Neural cell (in vitro differentiated cells): ENCODE measurements around the gene WDR19.

Experiments used
- EP300 ChIP-seq: fragments of 450-650 bp; conservative IDR thresholded peaks from 2 replicates; pipeline ENCODE4 v1.6.1; 2014; ENCODE audit warnings: antibody characterized with exemption, mild to moderate bottlenecking, moderate library complexity; ENCODE audit not compliant: poor library complexity, severe bottlenecking
- EZH2 ChIP-seq: fragments of 200-600, 300-800 bp; shearing (Covaris generic), sonication (generic); IDR thresholded peaks from 2 replicates; pipeline ENCODE4 v1.6.1; 2014; ENCODE audit warnings: antibody characterized with exemption, low read length, borderline replicate concordance, mild to moderate bottlenecking; ENCODE audit not compliant: insufficient read depth, poor library complexity, severe bottlenecking
- POLR2AphosphoS5 ChIP-seq: IDR thresholded peaks from 2 replicates; pipeline ENCODE4 v1.6.1; 2012
- SMC3 ChIP-seq: fragments of 450-650 bp; conservative IDR thresholded peaks from 2 replicates; pipeline ENCODE4 v1.6.1; 2014; ENCODE audit warnings: antibody characterized with exemption, mild to moderate bottlenecking, moderate library complexity; ENCODE audit not compliant: poor library complexity
- TAF1 ChIP-seq: IDR thresholded peaks from 2 replicates; pipeline ENCODE4 v1.6.1; 2012; ENCODE audit warnings: low read depth
- TF ChIP-seq, protein P1 (sequence below): IDR thresholded peaks from 2 replicates; pipeline ENCODE4 v1.6.1; 2012; ENCODE audit warnings: borderline replicate concordance

DNA sequence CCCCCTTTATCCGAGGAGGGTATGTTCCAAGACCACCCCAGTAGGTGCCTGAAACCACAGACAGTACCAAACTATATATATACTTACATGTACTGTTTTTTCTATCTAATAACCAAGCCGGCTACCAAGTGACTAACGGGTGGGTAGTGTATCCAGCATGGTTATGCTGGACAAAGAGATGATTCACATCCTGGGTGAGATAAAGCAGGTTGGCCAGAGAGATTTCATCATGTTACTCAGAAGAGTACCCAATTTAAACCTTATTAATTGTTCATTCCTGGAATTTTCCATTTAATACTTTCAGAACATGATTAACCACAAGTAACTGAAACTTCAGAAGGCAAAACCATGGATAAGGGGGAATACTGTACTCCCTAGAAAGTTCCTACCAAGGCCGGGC is 137.3 kb downstream of the WDR19 start:
- TF ChIP-seq TAF1 (no peak), EZH2 (no peak), POLR2AphosphoS5 (no peak), EP300 (no peak), SMC3 (no peak)
- TF ChIP-seq, protein P1, sequence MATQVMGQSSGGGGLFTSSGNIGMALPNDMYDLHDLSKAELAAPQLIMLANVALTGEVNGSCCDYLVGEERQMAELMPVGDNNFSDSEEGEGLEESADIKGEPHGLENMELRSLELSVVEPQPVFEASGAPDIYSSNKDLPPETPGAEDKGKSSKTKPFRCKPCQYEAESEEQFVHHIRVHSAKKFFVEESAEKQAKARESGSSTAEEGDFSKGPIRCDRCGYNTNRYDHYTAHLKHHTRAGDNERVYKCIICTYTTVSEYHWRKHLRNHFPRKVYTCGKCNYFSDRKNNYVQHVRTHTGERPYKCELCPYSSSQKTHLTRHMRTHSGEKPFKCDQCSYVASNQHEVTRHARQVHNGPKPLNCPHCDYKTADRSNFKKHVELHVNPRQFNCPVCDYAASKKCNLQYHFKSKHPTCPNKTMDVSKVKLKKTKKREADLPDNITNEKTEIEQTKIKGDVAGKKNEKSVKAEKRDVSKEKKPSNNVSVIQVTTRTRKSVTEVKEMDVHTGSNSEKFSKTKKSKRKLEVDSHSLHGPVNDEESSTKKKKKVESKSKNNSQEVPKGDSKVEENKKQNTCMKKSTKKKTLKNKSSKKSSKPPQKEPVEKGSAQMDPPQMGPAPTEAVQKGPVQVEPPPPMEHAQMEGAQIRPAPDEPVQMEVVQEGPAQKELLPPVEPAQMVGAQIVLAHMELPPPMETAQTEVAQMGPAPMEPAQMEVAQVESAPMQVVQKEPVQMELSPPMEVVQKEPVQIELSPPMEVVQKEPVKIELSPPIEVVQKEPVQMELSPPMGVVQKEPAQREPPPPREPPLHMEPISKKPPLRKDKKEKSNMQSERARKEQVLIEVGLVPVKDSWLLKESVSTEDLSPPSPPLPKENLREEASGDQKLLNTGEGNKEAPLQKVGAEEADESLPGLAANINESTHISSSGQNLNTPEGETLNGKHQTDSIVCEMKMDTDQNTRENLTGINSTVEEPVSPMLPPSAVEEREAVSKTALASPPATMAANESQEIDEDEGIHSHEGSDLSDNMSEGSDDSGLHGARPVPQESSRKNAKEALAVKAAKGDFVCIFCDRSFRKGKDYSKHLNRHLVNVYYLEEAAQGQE, result no peak
